ENCODE results near the gene SULF2.

SULF2 gene

DNA sequence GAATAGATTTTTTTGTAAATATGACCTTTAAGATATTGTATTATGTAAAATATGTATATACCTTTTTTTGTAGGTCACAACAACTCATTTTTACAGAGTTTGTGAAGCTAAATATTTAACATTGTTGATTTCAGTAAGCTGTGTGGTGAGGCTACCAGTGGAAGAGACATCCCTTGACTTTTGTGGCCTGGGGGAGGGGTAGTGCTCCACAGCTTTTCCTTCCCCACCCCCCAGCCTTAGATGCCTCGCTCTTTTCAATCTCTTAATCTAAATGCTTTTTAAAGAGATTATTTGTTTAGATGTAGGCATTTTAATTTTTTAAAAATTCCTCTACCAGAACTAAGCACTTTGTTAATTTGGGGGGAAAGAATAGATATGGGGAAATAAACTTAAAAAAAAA is 130.9 kb downstream of the SULF2 start:
- H3K4me3 ChIP-seq (ENCODE audit: low read length) = no peak overlapping the region
- H3K27ac ChIP-seq (ENCODE audit: low read length) = peak overlapping the region; percentile 37
- H3K36me3 ChIP-seq (ENCODE audit: insufficient read depth, low read depth, low read length) = peaks cover 76% of the 10 kb centered on the region

DNA sequence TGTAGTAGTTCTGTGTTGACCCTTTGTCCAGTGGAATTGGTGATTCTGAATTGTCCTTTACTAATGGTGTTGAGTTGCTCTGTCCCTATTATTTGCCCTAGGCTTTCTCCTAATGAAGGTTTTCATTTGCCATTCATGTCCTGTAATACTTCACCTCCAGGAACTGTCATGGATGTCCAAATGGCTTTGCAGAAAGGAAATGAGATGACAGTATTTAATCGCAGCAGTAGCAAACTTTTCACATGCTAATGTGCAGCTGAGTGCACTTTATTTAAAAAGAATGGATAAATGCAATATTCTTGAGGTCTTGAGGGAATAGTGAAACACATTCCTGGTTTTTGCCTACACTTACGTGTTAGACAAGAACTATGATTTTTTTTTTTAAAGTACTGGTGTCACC is 131.4 kb downstream of the SULF2 start:
- Histone ChIP-seq H3K9ac (ENCODE audit: low read depth, low read length) (0 out of 2 replicates have a peak overlapping the region, but pooled peaks have one; percentile 12), H3K36me3 (ENCODE audit: insufficient read depth, low read depth, low read length) (peaks cover 71% of the 10 kb centered on the region)

More for the DNA sequence above, 130.9 kb downstream of the SULF2 start:
- no peaks in the 10 kb centered on the region for H3K27me3 ChIP-seq (ENCODE audit: insufficient read depth, low read length)
- no peaks in the 10 kb centered on the region for H3K9me3 ChIP-seq (ENCODE audit: insufficient read depth, low read depth, low read length)
- H3K4me1 ChIP-seq (ENCODE audit: insufficient read depth, low read length) = peaks cover 28% of the 10 kb centered on the region
- peak overlapping the region; percentile 12; the same call in 1 of the 2 replicates for H3K9ac ChIP-seq (ENCODE audit: low read depth, low read length)

GRCh38 chr20:47652794-47653193 is 132.5 kb downstream of the SULF2 start:
- Histone ChIP-seq H3K4me1 (ENCODE audit: insufficient read depth, low read length) (peaks cover 31% of the 10 kb centered on the region), H3K9me3 (ENCODE audit: insufficient read depth, low read depth, low read length) (no peaks in the 10 kb centered on the region), H3K4me3 (ENCODE audit: low read length) (no peak overlapping the region), H3K27ac (ENCODE audit: low read length) (no peak overlapping the region), H3K36me3 (ENCODE audit: insufficient read depth, low read depth, low read length) (peaks cover 62% of the 10 kb centered on the region), H3K9ac (ENCODE audit: low read depth, low read length) (no peak overlapping the region), H3K27me3 (ENCODE audit: insufficient read depth, low read length) (no peaks in the 10 kb centered on the region)

More for the DNA sequence above, 131.4 kb downstream of the SULF2 start:
- no peaks in the 10 kb centered on the region for H3K9me3 ChIP-seq (ENCODE audit: insufficient read depth, low read depth, low read length)
- no peak overlapping the region for H3K4me3 ChIP-seq (ENCODE audit: low read length)
- peak overlapping the region; percentile 37 for H3K27ac ChIP-seq (ENCODE audit: low read length)
- H3K27me3 ChIP-seq (ENCODE audit: insufficient read depth, low read length) = no peaks in the 10 kb centered on the region
- H3K4me1 ChIP-seq (ENCODE audit: insufficient read depth, low read length) = peaks cover 31% of the 10 kb centered on the region

- Histone ChIP-seq H3K27ac (ENCODE audit: low read length) (no peak overlapping the region), H3K27me3 (ENCODE audit: insufficient read depth, low read length) (no peaks in the 10 kb centered on the region), H3K4me3 (ENCODE audit: low read length) (no peak overlapping the region), H3K36me3 (ENCODE audit: insufficient read depth, low read depth, low read length) (peaks cover 62% of the 10 kb centered on the region), H3K9me3 (ENCODE audit: insufficient read depth, low read depth, low read length) (no peaks in the 10 kb centered on the region), H3K4me1 (ENCODE audit: insufficient read depth, low read length) (peaks cover 31% of the 10 kb centered on the region), H3K9ac (ENCODE audit: low read depth, low read length) (no peak overlapping the region)
Measured at GRCh38 chr20:47652301-47652700, 133.0 kb downstream of the SULF2 start.

DNA sequence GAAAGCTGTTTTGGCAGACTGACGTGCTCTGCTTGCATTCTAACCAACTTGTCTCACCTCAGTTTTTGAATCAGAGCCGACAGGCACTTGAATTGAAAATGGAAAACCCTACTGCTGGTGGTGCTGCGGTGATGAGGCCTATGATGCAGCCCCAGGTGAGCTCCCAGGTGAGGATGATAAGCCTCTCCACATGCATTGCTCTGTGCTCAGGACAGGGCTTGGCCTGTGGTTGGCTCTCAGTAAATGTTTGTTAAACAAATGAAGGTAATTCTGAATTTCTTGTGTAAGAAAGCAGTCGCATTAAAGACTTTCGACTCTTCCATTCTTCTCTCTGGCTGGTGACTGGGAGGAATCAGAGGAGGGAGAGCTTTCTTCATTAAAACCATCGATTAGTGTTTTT is 136.3 kb downstream of the SULF2 start:
- Histone ChIP-seq H3K4me3 (ENCODE audit: low read length) (peak overlapping the region; percentile 6; the same call in 1 of the 2 replicates), H3K9me3 (ENCODE audit: insufficient read depth, low read depth, low read length) (no peaks in the 10 kb centered on the region), H3K36me3 (ENCODE audit: insufficient read depth, low read depth, low read length) (peaks cover 58% of the 10 kb centered on the region), H3K27me3 (ENCODE audit: insufficient read depth, low read length) (no peaks in the 10 kb centered on the region), H3K4me1 (ENCODE audit: insufficient read depth, low read length) (peaks cover 16% of the 10 kb centered on the region), H3K9ac (ENCODE audit: low read depth, low read length) (peak overlapping the region; percentile 43; the same call in 1 of the 2 replicates), H3K27ac (ENCODE audit: low read length) (peak overlapping the region; percentile 12)

- no peaks in the 10 kb centered on the region for H3K9me3 ChIP-seq (ENCODE audit: insufficient read depth, low read depth, low read length)
- H3K4me3 ChIP-seq (ENCODE audit: low read length) = no peak overlapping the region
- no peak overlapping the region for H3K27ac ChIP-seq (ENCODE audit: low read length)
- H3K27me3 ChIP-seq (ENCODE audit: insufficient read depth, low read length) = no peaks in the 10 kb centered on the region
- H3K4me1 ChIP-seq (ENCODE audit: insufficient read depth, low read length) = peaks cover 11% of the 10 kb centered on the region; the same call in 1 of the 2 replicates
- no peak overlapping the region for H3K9ac ChIP-seq (ENCODE audit: low read depth, low read length)
- peaks cover 51% of the 10 kb centered on the region for H3K36me3 ChIP-seq (ENCODE audit: insufficient read depth, low read depth, low read length)
Measured at GRCh38 chr20:47647994-47648393, 137.3 kb downstream of the SULF2 start.

DNA sequence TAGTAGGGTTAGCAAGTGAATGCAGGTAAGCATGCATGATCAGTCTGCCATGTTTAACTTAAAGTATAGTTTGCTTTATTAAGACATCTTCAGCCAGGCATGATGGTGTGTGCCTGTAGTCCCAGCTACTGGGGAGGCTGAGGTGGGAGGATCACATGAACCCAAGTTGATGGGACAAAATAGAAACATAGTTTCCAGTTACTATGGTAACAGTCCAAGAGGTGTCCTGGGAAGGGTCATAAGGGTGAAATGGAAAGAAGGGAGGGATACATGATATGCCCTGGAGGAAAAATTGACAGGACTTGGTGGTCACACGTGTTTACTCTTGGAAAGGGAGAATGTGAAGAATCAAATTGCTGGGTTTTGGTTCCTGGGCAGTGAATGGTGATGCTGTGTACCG is 139.6 kb downstream of the SULF2 start:
- Histone ChIP-seq H3K4me1 (ENCODE audit: insufficient read depth, low read length) (peaks cover 11% of the 10 kb centered on the region; the same call in 1 of the 2 replicates), H3K4me3 (ENCODE audit: low read length) (no peak overlapping the region), H3K9me3 (ENCODE audit: insufficient read depth, low read depth, low read length) (no peaks in the 10 kb centered on the region), H3K9ac (ENCODE audit: low read depth, low read length) (no peak overlapping the region), H3K27me3 (ENCODE audit: insufficient read depth, low read length) (no peaks in the 10 kb centered on the region), H3K36me3 (ENCODE audit: insufficient read depth, low read depth, low read length) (peaks cover 45% of the 10 kb centered on the region), H3K27ac (ENCODE audit: low read length) (no peak overlapping the region)

DNA sequence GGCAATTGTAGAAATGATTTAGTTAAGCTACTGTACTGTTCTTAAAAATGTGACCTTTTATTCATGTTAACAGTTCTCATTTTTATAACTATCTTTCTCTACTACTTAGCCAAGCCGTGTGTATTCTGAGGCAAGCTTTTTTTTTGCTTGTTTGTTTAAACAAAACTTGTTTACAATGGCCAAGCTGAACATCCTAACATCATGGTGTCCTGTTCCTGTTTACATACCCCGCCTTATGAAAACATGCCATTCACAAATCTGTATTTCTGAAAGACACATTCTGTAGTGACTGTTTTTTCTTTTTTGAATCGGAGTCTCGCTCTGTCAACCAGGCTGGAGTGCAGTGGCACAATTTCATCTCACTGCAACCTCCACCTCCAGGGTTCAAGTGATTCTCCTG is 142.7 kb downstream of the SULF2 start:
- Histone ChIP-seq H3K4me1 (ENCODE audit: insufficient read depth, low read length) (no peaks in the 10 kb centered on the region; the same call in 1 of the 2 replicates), H3K27me3 (ENCODE audit: insufficient read depth, low read length) (no peaks in the 10 kb centered on the region), H3K36me3 (ENCODE audit: insufficient read depth, low read depth, low read length) (peaks cover 67% of the 10 kb centered on the region), H3K9ac (ENCODE audit: low read depth, low read length) (no peak overlapping the region), H3K9me3 (ENCODE audit: insufficient read depth, low read depth, low read length) (no peaks in the 10 kb centered on the region), H3K4me3 (ENCODE audit: low read length) (no peak overlapping the region), H3K27ac (ENCODE audit: low read length) (no peak overlapping the region)

- Histone ChIP-seq H3K36me3 (ENCODE audit: insufficient read depth, low read depth, low read length) (peaks cover 64% of the 10 kb centered on the region), H3K9ac (ENCODE audit: low read depth, low read length) (no peak overlapping the region), H3K27me3 (ENCODE audit: insufficient read depth, low read length) (no peaks in the 10 kb centered on the region), H3K27ac (ENCODE audit: low read length) (no peak overlapping the region), H3K4me1 (ENCODE audit: insufficient read depth, low read length) (no peaks in the 10 kb centered on the region), H3K9me3 (ENCODE audit: insufficient read depth, low read depth, low read length) (no peaks in the 10 kb centered on the region), H3K4me3 (ENCODE audit: low read length) (no peak overlapping the region)
Measured at GRCh38 chr20:47642118-47642517, 143.2 kb downstream of the SULF2 start.

DNA sequence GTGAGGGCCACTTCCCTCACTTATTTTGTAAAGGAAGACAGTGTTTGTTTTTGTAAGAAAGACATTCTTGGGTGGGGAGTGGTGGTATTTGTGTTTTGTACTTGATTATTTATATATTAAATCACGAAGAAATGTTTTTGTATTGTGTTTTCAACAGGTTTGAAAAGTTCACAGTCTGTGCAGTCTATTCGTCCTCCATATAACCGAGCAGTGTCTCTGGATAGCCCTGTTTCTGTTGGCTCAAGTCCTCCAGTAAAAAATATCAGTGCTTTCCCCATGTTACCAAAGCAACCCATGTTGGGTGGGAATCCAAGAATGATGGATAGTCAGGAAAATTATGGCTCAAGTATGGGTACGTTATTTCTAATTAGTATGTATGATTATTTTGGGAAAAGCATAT is 146.4 kb downstream of the SULF2 start:
- H3K9me3 ChIP-seq (ENCODE audit: insufficient read depth, low read depth, low read length) = no peaks in the 10 kb centered on the region
- no peak overlapping the region for H3K4me3 ChIP-seq (ENCODE audit: low read length)
- H3K27ac ChIP-seq (ENCODE audit: low read length) = no peak overlapping the region
- no peaks in the 10 kb centered on the region for H3K4me1 ChIP-seq (ENCODE audit: insufficient read depth, low read length)
- H3K27me3 ChIP-seq (ENCODE audit: insufficient read depth, low read length) = no peaks in the 10 kb centered on the region
- no peak overlapping the region for H3K9ac ChIP-seq (ENCODE audit: low read depth, low read length)
- H3K36me3 ChIP-seq (ENCODE audit: insufficient read depth, low read depth, low read length) = peaks cover 70% of the 10 kb centered on the region

GRCh38 chr20:47635256-47635655 is 150.0 kb downstream of the SULF2 start:
- no peaks in the 10 kb centered on the region for H3K4me1 ChIP-seq (ENCODE audit: insufficient read depth, low read length)
- H3K27me3 ChIP-seq (ENCODE audit: insufficient read depth, low read length) = no peaks in the 10 kb centered on the region
- no peak overlapping the region for H3K4me3 ChIP-seq (ENCODE audit: low read length)
- peaks cover 70% of the 10 kb centered on the region for H3K36me3 ChIP-seq (ENCODE audit: insufficient read depth, low read depth, low read length)
- no peak overlapping the region for H3K27ac ChIP-seq (ENCODE audit: low read length)
- no peaks in the 10 kb centered on the region for H3K9me3 ChIP-seq (ENCODE audit: insufficient read depth, low read depth, low read length)
- H3K9ac ChIP-seq (ENCODE audit: low read depth, low read length) = no peak overlapping the region

DNA sequence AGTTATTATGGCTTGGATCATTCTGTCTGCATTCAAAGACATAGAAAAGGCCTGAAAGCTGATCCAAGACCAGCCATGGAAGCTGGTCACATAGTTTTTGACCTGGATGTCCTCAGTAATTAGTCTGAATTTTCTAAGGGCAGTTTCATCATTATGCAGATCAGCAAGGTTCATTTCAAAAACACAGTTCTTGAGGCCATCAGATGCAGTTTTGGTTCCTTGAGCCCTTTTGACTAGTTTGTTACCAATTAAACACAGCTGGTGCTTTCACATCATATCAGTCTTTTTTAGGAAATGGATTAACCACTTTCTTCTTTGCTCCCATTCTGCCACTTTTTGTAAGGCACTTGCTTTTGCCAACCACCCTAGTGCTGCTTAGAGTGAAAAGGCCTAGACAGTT is 154.2 kb downstream of the SULF2 start:
- H3K36me3 ChIP-seq (ENCODE audit: insufficient read depth, low read depth, low read length) = peaks cover 63% of the 10 kb centered on the region
- H3K27ac ChIP-seq (ENCODE audit: low read length) = no peak overlapping the region
- no peak overlapping the region for H3K4me3 ChIP-seq (ENCODE audit: low read length)
- H3K9me3 ChIP-seq (ENCODE audit: insufficient read depth, low read depth, low read length) = no peaks in the 10 kb centered on the region
- H3K9ac ChIP-seq (ENCODE audit: low read depth, low read length) = no peak overlapping the region
- no peaks in the 10 kb centered on the region for H3K4me1 ChIP-seq (ENCODE audit: insufficient read depth, low read length)
- H3K27me3 ChIP-seq (ENCODE audit: insufficient read depth, low read length) = no peaks in the 10 kb centered on the region

All from iPS-20b (cell line).